ENCODE data around the gene AARS1.
A peak's percentile ranks its signal among the peaks of the same experiment; 100 is the strongest.
"Not testable (repeated sequence)": the region's sequence is repeated elsewhere in the genome, so short reads cannot be mapped to it uniquely, and the experiment has no call there.

Gene AARS1

GRCh38 chr16:70267516-70267915, 21.8 kb downstream of the AARS1 start:
- peak; percentile 73 for TF ChIP-seq CTCF (IDR thresholded peaks at IDR 0.05; ENCODE audit: borderline replicate concordance, insufficient read depth, low read depth, low read length)

DNA sequence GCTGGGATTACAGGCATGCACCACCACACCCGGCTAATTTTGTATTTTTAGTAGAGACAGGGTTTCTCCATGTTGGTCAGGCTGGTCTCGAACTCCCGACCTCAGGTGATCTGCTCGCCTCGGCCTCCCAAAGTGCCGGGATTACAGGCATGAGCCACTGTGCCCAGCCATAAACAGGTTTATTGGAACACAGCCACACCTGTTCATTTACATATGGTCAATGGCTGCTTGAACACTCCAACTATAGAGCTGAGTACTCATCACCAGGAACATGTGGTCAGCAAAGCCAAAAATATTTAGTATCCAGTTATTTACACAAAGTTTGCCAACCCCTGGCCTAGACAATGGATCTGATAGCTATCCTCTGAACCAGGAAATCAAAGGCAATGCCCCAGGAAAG, 29.4 kb downstream of the AARS1 start:
- H3K4me3 ChIP-seq (ENCODE audit: low read depth, low read length), result not testable (repeated sequence)

More at GRCh38 chr16:70267516-70267915, 21.8 kb downstream of the AARS1 start:
- H3K4me3 ChIP-seq (ENCODE audit: low read depth, low read length), result no peak overlapping the region

GRCh38 chr16:70258946-70259345, 30.4 kb downstream of the AARS1 start:
- no peak for TF ChIP-seq CTCF (IDR thresholded peaks at IDR 0.05; ENCODE audit: borderline replicate concordance, insufficient read depth, low read depth, low read length)
- H3K4me3 ChIP-seq (ENCODE audit: low read depth, low read length), result no peak overlapping the region

- TF ChIP-seq CTCF (IDR thresholded peaks at IDR 0.05; ENCODE audit: borderline replicate concordance, insufficient read depth, low read depth, low read length), result no peak
- no peak overlapping the region for H3K4me3 ChIP-seq (ENCODE audit: low read depth, low read length)
These were observed 31.2 kb downstream of the AARS1 start for GRCh38 chr16:70258065-70258464.

- H3K4me3 ChIP-seq (ENCODE audit: low read depth, low read length), result no peak overlapping the region
- no peak for TF ChIP-seq CTCF (IDR thresholded peaks at IDR 0.05; ENCODE audit: borderline replicate concordance, insufficient read depth, low read depth, low read length)
These were observed 31.9 kb downstream of the AARS1 start for GRCh38 chr16:70257391-70257790.

GRCh38 chr16:70255574-70255973, 33.7 kb downstream of the AARS1 start:
- no peak overlapping the region for H3K4me3 ChIP-seq (ENCODE audit: low read depth, low read length)
- TF ChIP-seq CTCF (IDR thresholded peaks at IDR 0.05; ENCODE audit: borderline replicate concordance, insufficient read depth, low read depth, low read length), result no peak

GRCh38 chr16:70254965-70255286, 34.4 kb downstream of the AARS1 start:
- no peak for TF ChIP-seq CTCF (IDR thresholded peaks at IDR 0.05; ENCODE audit: borderline replicate concordance, insufficient read depth, low read depth, low read length)
- H3K4me3 ChIP-seq (ENCODE audit: low read depth, low read length), result no peak overlapping the region

All from GM12875 (cell line).